GM19035 (cell line): ENCODE measurements around the gene MYEF2.
A peak's percentile ranks its signal among the peaks of the same experiment; 100 is the strongest.

Source experiments
- ATAC-seq: cut with Tn5 transposase; IDR thresholded peaks from one replicate; pipeline ENCODE4 v1.9.1; 2021; ENCODE audit not compliant: unreplicated experiment

MYEF2 gene, protein sequence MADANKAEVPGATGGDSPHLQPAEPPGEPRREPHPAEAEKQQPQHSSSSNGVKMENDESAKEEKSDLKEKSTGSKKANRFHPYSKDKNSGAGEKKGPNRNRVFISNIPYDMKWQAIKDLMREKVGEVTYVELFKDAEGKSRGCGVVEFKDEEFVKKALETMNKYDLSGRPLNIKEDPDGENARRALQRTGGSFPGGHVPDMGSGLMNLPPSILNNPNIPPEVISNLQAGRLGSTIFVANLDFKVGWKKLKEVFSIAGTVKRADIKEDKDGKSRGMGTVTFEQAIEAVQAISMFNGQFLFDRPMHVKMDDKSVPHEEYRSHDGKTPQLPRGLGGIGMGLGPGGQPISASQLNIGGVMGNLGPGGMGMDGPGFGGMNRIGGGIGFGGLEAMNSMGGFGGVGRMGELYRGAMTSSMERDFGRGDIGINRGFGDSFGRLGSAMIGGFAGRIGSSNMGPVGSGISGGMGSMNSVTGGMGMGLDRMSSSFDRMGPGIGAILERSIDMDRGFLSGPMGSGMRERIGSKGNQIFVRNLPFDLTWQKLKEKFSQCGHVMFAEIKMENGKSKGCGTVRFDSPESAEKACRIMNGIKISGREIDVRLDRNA

DNA sequence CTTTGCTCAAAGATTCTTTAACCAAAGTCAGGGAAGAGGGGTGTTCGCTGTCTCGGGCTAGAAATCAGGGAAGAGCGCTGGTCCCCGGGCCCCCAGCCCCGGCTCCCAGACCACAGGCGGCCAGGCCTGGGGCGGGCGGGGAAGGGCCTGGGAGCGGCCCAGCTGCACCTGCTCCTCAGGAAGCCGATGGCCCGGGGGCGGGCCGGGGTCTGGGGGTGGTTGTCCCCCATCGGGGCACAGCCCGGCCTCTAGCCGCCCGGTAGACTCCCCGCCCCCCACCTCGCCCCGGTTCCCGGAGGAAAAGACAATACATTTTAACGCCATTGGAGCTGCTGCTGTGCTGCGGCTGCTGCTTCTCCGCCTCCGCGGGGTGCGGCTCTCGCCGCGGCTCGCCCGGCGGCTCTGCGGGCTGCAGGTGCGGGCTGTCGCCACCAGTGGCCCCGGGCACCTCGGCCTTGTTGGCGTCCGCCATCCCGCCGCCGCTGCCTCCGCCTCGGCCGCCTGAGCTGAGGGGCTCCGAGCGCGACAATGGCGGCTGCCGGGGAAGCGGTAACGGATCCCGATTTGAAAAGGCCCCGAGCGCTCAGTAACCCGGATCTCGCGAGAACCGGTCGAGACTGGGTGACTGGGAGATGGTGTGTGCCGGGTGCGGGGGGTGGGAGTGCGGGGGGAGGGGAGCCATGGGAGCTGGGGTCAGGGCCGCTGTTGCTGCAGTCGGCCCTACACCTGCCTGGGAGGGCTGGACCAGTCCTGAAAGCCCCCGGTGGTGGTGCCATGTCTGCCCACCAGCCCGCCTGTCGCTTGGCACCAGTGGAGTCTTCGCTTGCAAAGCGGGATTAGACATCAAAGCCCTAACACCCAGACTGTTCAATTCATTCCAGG is at the start of gene MYEF2:
TSS of gene MYEF2 (minus strand) at position 530 of the 882 bp plus-strand sequence. CDS start at position 472, 58 bp downstream.
- ATAC-seq: peak; percentile 86

DNA sequence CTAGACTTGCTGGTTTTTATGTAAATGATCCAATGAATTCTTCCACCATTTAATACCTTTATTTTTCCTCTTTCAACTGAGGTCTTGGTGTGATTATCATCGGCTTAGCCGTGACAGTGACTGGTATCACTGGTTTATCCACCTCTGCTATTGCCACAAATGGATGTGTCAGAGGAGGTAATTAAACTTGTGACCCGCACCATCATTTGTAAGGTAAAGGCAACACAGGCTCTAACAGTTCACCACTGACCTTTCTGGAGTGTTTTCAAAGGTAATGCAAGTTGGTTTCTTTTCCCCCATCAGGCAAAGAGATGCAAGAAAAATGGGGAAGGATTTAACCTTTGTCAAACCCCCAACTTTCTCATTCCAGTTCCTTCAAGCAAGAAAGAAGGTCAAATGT is 47.7 kb upstream of the MYEF2 start:
- ATAC-seq: no peak

GRCh38 chr15:48222627-48223026 is 44.5 kb upstream of the MYEF2 start:
- no peak for ATAC-seq

- ATAC-seq: no peak
Measured at GRCh38 chr15:48221885-48222284, 43.8 kb upstream of the MYEF2 start.

DNA sequence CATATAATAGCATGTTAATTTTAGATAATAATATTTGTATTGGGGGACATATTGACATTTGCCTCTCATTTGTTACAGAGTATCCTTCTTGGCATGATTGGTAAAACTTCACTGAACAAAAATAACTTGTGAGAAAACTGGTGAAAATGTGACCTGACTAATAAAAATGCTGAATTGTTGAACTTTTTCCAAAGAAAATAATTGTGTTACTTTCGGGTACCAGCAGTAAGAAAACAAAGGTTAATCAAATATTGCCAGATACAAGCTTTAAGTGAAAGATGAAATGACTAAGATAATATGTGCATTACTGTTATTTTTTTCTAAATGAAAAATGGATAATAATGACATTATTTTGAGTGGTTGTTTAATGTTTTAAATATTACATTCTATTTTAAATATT is 43.2 kb upstream of the MYEF2 start:
- ATAC-seq: no peak

DNA sequence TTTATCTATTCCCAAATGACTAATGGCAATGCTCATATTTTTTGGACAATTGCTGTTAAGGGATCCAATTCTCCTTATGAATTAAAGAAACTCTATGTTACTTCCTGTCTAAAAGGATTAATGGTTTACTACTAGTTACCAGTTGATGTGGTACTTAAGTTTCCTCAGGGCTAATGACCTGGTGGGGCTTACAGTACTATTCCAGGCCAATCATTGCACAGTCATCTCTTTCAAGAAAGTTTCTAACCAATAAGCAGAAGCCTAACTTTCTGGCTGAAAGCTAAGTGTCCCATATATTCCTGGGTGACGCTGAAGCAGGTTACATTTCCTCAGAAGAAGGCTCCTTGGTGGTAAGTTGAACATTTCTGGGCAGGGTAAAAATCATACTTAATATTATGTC is 27.9 kb upstream of the MYEF2 start, which contains the start of gene SLC12A1:
TSS of gene SLC12A1 (plus strand) at position 322 of the 400 bp plus-strand sequence. CDS start 1,418 bp downstream, outside the sequence.
- ATAC-seq: no peak

DNA sequence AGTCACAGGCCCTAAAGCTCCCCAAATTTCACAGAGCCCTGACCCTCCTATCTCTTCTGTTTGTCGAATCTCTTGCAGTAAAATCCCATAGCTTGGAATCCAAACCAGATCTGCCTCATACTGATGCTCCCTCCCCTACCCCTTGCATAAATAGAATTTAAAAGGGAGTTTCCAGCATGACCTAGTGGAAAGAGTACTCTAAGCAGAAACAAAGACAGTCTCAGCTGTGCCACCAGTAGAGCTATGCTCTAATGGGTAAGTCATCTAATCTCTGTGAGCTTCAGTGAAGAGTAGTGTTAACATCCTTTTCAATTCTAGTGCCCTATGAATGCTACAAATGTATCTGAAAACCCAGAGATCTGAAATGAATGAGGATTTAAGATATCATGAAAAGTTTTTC is 24.0 kb upstream of the MYEF2 start:
- no peak for ATAC-seq

GRCh38 chr15:48191574-48192225 is 13.6 kb upstream of the MYEF2 start, which contains the start of gene CTXN2:
TSS of gene CTXN2 (plus strand) at chr15:48191665. CDS start at chr15:48201301, 9,636 bp downstream.
- no peak for ATAC-seq

DNA sequence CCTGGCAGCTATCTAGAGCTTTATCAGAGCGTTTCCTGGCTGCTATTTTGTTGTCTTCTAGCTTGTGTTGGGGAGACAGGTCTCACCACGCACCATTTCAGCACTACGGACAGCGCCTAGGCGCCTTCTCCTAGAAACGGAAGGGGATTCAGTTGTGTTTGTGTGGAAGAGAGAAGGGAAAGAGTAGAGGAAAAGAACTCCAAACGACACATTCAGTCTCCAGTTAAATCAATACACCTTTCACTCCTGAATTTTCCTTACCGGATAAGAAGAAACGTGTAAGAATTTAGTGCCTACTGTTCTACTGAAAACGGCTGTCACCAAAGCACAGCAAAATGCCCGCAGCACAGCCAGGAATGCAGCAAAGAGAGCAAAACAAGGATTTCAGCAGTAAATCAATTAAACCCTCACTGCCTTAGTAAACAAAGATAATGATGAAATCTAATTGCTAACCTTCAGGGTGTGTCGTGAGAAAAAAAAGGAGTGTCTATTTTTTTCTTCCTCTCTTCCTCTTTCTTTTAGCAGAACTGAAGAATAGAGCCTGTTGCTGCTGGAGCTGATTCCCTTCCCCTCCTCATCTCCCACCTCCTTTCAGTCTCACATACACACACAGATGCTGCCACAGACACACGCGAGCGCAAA is 13.0 kb upstream of the MYEF2 start:
- ATAC-seq: no peak

DNA sequence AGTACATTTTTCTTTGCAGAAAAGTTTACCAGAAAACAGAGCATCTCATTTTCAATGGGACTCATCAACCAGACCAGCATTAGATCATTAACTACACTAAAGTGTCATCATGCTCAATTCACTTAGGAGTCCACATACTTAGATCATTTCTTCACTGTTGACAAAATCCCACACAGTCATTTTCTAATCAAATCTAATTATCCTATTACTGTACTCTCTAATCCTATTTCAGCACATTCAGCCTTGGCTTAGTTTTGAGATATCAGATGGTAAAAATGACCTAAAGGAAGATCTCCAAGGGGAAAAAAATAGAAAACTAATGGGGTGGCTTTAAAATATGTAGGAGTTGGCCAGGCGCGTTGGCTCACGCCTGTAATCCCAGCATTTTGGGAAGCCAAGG is 8.2 kb upstream of the MYEF2 start:
- no peak for ATAC-seq

GRCh38 chr15:48185529-48185928 is 7.4 kb upstream of the MYEF2 start:
- no peak for ATAC-seq

- ATAC-seq: no peak
Measured at GRCh38 chr15:48182749-48183148, 4.7 kb upstream of the MYEF2 start.

DNA sequence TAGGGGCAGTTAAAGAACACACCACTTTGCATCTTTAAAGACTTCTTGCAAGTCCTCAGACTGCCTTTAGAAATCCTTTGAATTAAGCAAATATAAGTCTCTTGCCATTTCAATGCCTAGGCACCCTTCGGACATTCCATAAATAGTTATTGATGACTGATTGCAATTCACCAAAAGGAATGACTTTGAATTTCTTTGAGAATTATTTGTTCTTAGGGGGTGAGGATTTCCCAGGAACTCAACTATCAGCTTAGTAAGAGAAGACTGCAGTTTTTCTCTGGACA is 495 bp upstream of the MYEF2 start:
- no peak for ATAC-seq

DNA sequence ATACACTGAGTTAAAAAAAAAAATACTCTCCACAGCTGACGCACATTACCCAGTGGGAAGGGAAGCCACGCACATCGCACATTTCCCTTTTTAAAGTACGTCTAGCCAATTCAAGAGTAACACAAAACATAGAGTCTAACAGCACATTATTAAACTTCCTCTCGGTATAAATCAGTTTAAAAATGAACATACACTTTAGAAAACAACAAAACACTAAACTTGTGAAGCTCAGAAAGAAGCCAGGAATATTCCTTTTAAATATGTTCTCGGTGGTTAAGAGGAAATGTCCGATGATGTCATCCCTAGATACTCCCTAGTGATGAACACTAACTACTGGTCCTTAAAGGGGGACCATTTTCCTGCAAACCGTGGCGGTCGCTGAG is 721 bp downstream of the MYEF2 start:
- peak; percentile 72 for ATAC-seq

GRCh38 chr15:48176957-48177356 is 1.1 kb downstream of the MYEF2 start:
- ATAC-seq: no peak

GRCh38 chr15:48176112-48176511 is 2.0 kb downstream of the MYEF2 start:
- ATAC-seq: no peak

- ATAC-seq: no peak
Measured at GRCh38 chr15:48175126-48175525, 3.0 kb downstream of the MYEF2 start.

- ATAC-seq: no peak
Measured at GRCh38 chr15:48170981-48171380, 7.1 kb downstream of the MYEF2 start.

- no peak for ATAC-seq
Measured at GRCh38 chr15:48168616-48169015, 9.5 kb downstream of the MYEF2 start.

DNA sequence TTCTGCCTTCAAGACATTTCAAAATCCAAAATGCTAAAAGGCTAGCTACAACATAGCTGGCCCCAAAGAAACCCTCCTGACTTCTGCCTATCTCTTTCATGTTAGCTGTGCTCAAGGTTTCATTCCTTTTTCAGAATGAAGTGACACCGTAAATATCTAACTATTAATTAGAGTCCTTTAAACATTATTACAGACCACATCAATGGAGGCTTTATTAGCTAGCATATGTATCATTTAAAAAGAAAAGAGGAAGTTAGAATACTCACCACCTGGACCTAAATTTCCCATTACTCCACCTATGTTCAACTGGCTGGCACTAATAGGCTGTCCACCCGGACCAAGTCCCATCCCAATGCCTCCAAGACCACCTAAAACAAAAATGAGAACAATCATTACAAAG is 24.6 kb downstream of the MYEF2 start:
- ATAC-seq: no peak

- ATAC-seq: no peak
Measured at GRCh38 chr15:48149858-48150257, 28.2 kb downstream of the MYEF2 start.
